Neural cell (in vitro differentiated cells): ENCODE measurements around the gene YIPF6.

Experiments used
- EZH2 ChIP-seq: fragments of 200-600, 300-800 bp; shearing (Covaris generic), sonication (generic); IDR thresholded peaks from 2 replicates; pipeline ENCODE4 v1.6.1; 2014; ENCODE audit warnings: antibody characterized with exemption, low read length, borderline replicate concordance, mild to moderate bottlenecking; ENCODE audit not compliant: insufficient read depth, poor library complexity, severe bottlenecking
- POLR2AphosphoS5 ChIP-seq: IDR thresholded peaks from 2 replicates; pipeline ENCODE4 v1.6.1; 2012
- REST ChIP-seq: IDR thresholded peaks from 2 replicates; pipeline ENCODE4 v1.6.1; 2012; ENCODE audit warnings: borderline replicate concordance
- TF ChIP-seq, protein P1 (sequence below): fragments of 450-650 bp; IDR thresholded peaks from 2 replicates; pipeline ENCODE4 v1.5.1; 2014; ENCODE audit warnings: antibody characterized with exemption, mild to moderate bottlenecking, moderate library complexity; ENCODE audit not compliant: poor library complexity, severe bottlenecking

DNA sequence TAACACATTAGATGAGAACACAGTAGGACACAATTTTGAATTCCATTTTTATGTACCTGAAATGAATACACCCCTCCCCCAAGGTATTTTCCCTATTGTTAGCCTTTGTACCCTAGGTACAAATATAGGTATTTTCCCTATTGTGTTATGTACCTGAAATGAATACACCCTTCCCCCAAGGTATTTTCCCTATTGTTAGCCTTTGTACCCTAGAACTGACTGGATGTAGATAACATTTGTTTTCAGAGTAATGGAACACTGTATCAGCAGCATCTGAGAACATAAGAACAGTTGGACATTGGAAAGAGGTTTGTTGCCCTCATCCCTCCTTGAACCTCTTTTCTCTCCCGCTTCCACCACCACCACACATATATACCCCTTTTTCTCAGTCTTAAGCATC lies 37.6 kb downstream of the YIPF6 start:
- TF ChIP-seq POLR2AphosphoS5 (no peak), REST (no peak), EZH2 (no peak)
- TF ChIP-seq, protein P1, sequence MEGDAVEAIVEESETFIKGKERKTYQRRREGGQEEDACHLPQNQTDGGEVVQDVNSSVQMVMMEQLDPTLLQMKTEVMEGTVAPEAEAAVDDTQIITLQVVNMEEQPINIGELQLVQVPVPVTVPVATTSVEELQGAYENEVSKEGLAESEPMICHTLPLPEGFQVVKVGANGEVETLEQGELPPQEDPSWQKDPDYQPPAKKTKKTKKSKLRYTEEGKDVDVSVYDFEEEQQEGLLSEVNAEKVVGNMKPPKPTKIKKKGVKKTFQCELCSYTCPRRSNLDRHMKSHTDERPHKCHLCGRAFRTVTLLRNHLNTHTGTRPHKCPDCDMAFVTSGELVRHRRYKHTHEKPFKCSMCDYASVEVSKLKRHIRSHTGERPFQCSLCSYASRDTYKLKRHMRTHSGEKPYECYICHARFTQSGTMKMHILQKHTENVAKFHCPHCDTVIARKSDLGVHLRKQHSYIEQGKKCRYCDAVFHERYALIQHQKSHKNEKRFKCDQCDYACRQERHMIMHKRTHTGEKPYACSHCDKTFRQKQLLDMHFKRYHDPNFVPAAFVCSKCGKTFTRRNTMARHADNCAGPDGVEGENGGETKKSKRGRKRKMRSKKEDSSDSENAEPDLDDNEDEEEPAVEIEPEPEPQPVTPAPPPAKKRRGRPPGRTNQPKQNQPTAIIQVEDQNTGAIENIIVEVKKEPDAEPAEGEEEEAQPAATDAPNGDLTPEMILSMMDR: no peak
